22Rv1 (cell line): ENCODE data around the gene APBA3.

ENCODE experiments used
- H3K27ac ChIP-seq: fragments of 450-650 bp; 2 replicates; pipeline ENCODE4 v1.5.1; 2017
- ZFX ChIP-seq: fragments of 450-650 bp; IDR thresholded peaks from 2 replicates; pipeline ENCODE4 v1.6.1; 2017; ENCODE audit warnings: antibody characterized with exemption, borderline replicate concordance
- TF ChIP-seq, protein P1 (sequence below): fragments of 450-650 bp; IDR thresholded peaks from 2 replicates; pipeline ENCODE4 v1.5.1; 2017; ENCODE audit warnings: mild to moderate bottlenecking

The APBA3 gene

GRCh38 chr19:3798137-3798536 is 36.6 kb upstream of the APBA3 start:
- TF ChIP-seq, protein P1, sequence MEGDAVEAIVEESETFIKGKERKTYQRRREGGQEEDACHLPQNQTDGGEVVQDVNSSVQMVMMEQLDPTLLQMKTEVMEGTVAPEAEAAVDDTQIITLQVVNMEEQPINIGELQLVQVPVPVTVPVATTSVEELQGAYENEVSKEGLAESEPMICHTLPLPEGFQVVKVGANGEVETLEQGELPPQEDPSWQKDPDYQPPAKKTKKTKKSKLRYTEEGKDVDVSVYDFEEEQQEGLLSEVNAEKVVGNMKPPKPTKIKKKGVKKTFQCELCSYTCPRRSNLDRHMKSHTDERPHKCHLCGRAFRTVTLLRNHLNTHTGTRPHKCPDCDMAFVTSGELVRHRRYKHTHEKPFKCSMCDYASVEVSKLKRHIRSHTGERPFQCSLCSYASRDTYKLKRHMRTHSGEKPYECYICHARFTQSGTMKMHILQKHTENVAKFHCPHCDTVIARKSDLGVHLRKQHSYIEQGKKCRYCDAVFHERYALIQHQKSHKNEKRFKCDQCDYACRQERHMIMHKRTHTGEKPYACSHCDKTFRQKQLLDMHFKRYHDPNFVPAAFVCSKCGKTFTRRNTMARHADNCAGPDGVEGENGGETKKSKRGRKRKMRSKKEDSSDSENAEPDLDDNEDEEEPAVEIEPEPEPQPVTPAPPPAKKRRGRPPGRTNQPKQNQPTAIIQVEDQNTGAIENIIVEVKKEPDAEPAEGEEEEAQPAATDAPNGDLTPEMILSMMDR: no peak
- no peak for TF ChIP-seq ZFX
- H3K27ac ChIP-seq: no peak overlapping the region

GRCh38 chr19:3796358-3796757 is 34.9 kb upstream of the APBA3 start:
- H3K27ac ChIP-seq: no peak overlapping the region
- TF ChIP-seq ZFX: no peak

DNA sequence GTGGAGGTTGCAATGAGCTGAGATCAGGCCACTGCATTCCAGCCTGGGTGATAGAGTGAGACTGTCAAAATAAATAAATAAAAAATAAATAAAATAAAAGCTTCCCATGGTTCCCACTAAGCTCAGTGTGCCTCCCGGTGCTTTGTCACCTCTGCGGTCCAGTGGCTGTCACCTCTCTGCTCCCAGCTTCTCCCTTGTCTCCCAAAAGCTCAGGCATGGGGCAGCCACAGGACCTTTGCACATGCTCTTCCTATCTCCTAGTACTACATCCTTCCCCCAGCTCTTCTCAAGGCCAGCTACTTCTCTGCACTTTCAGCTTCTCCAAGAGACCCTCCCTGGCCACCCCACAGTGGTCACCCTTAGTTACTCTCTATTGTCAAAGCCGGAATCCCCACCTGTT is 32.3 kb upstream of the APBA3 start:
- TF ChIP-seq, protein P1: no peak
- TF ChIP-seq ZFX: no peak
- no peak overlapping the region for H3K27ac ChIP-seq

GRCh38 chr19:3792114-3792513 is 30.6 kb upstream of the APBA3 start:
- TF ChIP-seq, protein P1: no peak
- no peak for TF ChIP-seq ZFX
- no peak overlapping the region for H3K27ac ChIP-seq

DNA sequence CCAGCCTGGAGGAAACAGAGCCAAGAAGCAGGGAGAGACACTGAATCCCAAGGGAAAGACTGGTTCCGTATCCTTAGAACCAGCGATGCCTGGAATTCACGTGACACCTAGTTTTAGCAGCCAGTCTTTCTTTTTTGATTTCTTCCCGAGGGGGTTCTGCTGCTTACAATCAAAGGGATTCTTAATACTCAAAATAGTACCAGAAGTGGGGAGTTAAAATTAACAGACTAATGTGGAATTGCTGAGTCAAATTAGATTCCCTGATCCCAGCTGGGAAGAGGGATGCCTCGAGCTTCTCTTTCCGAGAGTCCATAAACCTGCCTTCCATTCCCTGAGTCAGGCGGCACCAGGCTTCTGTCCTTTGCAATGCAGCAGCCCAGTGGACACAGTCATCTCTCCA is 29.4 kb upstream of the APBA3 start:
- no peak overlapping the region for H3K27ac ChIP-seq
- TF ChIP-seq, protein P1: no peak
- no peak for TF ChIP-seq ZFX

DNA sequence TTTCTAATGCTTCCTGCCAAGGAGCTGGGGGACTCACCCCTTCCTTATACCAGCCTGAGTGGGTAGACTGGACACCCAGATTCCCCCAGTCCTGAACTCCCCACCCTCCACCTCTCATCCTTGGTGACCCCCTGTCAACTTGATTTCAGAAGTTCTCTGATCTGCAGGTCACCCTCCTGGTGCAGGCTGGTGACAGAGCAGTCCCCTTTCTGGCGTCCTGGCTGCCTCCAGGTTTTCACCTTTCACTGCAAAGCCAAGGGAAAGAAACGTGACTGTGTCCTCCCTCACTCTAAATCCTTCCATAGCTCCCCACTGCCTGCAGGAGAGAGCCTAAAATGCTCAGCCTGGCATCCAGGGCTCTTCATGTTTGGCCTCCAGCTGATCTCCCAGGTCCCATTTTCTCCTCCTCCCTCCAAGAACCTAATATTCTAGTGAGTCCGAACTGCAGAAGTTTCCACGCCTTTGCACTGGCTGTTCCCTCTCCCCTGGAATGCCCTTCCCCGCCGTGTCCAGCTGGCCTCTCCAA is 28.8 kb upstream of the APBA3 start:
- TF ChIP-seq, protein P1: no peak
- no peak for TF ChIP-seq ZFX
- no peak overlapping the region for H3K27ac ChIP-seq

- no peak overlapping the region for H3K27ac ChIP-seq
- TF ChIP-seq, protein P1: no peak
These were observed 27.7 kb upstream of the APBA3 start for GRCh38 chr19:3788996-3789778.
